NT2/D1 (cell line): ENCODE measurements around the gene HMGB3.

Experiments
- SUZ12 ChIP-seq: IDR thresholded peaks from 2 replicates; pipeline ENCODE4 v1.6.1; 2011; ENCODE audit not compliant: insufficient read length, insufficient read depth; ENCODE audit errors: extremely low read depth
- YY1 ChIP-seq: IDR thresholded peaks from 2 replicates; pipeline ENCODE4 v1.6.1; 2011; ENCODE audit not compliant: insufficient read length, insufficient read depth
- ZNF274 ChIP-seq: IDR thresholded peaks from 2 replicates; pipeline ENCODE4 v1.6.1; 2011; ENCODE audit warnings: mild to moderate bottlenecking, low read depth, low read length

- TF ChIP-seq YY1 (no peak), ZNF274 (no peak), SUZ12 (no peak)
These were observed 824 bp upstream of the HMGB3 start for GRCh38 chrX:150982235-150982787.
